Hematopoietic multipotent progenitor cell treated with erythropoietin and hydrocortisone succinate and interleukin-3 and kit ligand, for 17 days (in vitro differentiated cells): Measurements from ENCODE around the gene SH3PXD2A.

Experiments used
- DNase-seq: peaks from one replicate; pipeline ENCODE4 v3.0.0-alpha.2; 2015; ENCODE audit warnings: low spot score

SH3PXD2A gene

DNA sequence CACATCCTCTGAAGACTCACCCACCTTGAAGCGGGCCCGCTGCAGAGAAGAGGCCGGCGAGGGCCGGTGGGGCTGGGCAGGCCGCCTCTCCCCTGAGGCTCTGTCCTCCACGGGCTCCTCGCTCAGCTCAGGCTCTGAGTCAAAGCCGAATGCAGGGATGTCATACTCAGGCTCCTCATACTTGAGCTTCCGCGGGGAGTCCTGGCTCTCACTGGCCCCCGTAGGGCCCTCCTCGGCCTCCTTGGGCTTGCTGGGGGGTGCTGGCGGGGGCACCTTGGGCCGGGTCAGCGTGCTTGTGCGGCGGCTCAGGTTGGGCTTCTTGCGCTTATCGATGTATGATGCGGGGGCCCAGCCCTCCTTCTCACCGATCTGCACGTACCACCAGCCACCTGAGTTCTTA lies 252.0 kb downstream of the SH3PXD2A start:
- DNase-seq = no peak

DNA sequence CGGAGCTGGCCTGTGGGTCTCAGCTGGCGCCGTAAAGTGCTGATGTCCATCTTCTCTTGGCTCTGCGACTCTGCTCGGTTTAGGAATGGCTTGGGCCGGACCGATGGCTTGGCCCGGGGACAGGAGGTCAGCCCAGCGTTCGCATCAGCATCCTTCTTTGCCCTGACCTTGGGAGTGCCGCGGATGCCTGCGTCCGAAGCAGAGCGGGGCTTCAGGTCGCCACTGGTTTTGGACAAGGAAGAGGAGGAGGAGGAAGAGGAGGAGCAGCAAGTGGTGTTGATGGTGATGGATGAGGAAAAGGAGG lies 252.6 kb downstream of the SH3PXD2A start:
- no peak for DNase-seq

DNA sequence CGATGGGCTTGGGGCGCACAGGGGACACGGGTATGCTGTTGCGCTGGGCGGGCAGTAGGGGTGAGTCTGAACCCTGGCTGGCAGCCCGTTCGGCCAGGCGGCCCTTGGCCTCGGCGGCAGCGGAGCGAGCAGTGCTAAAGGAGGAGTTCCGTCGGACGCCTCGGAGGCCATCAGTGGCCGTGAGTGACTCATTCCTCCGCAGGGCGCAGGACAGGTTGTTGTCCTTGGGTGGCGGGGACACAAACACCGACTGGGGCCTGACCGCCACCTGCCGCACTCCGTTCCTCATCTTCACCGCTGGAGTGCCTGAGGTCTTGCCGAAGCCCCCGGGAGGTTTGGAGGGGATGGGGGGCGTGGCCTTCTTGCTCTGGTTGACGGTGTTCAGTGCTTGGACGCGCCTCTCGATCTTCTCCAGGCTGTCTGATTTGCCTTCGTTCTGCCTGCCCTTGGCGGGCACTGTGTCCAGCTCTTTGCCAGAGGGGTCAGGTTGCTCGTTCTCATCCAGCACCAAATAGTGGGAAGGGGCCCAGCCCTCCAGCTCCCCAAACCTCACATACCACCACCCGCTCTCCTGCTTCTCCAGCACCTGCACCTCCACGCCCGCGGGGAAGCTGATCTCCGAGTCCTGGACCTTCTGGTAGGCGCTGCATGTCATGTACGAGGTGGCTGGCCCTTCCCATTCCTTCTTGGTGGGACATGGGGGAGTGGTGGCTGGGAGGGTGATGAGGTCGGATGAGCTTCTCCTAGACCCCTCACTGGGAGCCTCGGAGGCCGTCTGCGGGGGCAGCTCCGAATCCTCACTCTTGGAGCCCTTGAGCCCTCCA lies 253.1 kb downstream of the SH3PXD2A start:
- DNase-seq = no peak

DNA sequence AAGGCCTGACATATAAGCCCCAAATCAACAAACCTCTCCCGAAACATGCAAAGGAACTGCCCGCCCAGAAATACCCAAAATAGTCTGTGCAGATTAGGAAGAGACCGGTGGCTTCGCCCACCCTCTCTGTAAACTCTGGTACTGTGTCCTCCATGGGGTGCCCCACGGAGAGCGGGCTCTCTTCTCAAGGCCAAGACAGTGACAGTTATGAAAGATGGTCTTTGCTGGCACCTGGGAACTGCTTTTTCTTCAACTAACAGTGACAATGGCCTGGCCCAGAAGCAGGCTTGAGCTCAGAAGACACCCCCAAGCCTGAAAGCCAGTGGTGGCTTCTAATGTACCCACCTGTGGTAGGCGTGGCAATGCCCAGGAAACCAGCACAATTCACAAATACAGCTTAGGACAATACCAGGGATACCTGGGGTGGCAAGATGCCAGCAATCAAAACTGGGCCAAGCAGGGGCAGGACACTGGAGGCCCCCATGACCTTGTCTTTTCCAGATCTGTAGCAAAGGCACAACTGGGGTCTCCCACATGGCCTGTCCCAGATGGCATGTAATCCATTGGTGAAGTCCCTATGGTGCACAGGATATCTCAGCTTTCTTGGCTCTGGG lies 254.3 kb downstream of the SH3PXD2A start:
- no peak for DNase-seq

DNA sequence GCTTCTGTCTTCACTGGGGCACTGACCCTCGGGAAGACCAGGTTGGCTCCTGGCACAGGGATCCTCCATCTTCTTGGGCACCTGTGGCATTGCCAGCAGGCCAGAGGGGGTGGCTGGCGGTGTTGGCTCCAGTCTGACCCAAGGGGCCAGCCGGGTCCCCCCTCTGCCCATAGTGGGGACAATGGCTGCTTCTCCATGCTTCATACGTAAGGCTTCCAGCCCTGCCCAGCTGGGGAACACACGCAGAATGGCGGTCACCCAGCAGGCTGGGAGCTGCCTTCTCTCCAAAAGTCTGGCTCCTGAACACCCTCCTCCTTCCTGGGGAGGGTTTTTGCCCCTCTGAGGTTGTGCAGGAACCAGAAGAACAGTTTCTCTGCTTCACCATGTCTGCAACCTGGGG lies 255.1 kb downstream of the SH3PXD2A start:
- DNase-seq = no peak

DNA sequence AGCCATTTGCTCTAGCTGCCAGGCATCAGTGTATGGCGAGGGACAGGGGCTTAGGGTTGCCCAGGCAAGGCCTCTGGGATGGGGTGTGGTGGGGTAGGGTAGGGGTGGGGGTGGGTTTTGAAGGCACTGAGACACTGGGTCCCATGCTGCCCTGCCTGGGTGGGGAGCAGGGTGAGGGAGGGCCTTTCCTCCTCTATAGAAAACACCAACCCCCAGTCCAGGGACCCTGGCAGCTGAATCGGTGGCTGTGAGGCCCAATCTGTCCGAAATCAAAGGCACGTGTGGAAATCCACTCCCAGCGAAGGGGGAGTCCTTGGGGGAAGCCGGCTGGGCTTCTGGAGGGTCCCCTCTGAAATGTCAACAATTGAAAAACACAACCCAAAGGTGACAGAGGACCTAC lies 255.5 kb downstream of the SH3PXD2A start:
- no peak for DNase-seq

DNA sequence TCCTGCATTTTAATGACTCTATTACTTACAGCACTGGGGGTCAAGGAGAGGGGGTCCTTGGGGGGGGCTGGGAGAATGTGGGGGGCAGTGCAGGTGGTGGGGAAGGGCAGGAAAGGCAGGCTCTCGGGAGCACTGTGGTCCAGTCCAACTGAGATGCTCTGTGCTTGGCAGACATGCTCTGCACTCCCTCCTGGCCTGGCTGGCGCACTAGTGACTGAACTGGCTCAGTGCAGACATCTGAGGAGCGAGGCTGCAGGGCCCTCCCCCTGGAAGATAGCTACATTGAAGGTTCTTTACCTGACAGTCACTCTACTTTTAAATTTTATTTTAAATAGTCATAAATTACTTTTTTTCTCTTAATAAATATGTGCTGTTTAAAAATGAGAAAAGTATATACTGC lies 256.2 kb downstream of the SH3PXD2A start:
- no peak for DNase-seq

DNA sequence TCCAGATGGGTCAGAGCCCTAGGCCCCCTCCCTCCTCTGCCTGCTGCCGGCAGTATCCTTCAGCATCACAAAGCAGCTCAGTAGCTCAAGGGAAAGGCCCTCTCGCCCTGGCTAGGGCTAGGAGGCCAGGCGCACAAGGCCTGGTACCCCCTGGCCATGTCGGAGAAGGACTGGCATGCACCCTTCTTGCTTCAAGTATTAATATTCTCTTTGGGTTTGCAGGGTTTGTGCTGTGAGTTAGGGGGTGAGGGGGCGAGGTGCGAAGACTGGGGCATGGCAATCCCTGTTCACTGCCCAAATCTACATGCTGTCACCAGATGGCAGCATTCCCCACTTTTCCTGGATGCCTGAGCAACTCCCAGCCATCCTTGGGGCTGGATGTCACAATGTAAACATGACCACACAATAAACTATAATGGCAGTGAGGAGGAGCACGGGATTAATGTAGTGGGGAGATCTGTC lies 256.7 kb downstream of the SH3PXD2A start:
- peak; percentile 58 for DNase-seq

DNA sequence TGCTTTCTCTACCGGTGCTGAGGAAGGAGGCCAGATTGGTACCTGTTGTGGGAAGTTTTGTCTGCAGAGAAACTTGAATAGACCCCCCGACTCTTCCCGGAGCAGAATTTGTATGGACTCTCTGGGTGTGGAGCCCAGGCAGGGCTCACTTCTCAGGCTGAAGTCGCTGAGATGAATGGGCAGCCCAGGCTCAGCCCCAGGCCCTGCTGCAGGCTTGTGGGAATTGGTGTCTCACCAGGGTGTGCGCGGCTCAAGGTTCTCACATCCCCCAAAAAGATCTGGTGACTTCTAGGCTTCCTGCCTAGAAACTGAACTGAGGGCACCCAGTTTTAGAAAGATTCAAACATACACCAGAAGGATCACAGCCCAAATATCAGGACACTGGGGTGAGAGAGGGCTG lies 258.4 kb downstream of the SH3PXD2A start:
- DNase-seq = no peak

DNA sequence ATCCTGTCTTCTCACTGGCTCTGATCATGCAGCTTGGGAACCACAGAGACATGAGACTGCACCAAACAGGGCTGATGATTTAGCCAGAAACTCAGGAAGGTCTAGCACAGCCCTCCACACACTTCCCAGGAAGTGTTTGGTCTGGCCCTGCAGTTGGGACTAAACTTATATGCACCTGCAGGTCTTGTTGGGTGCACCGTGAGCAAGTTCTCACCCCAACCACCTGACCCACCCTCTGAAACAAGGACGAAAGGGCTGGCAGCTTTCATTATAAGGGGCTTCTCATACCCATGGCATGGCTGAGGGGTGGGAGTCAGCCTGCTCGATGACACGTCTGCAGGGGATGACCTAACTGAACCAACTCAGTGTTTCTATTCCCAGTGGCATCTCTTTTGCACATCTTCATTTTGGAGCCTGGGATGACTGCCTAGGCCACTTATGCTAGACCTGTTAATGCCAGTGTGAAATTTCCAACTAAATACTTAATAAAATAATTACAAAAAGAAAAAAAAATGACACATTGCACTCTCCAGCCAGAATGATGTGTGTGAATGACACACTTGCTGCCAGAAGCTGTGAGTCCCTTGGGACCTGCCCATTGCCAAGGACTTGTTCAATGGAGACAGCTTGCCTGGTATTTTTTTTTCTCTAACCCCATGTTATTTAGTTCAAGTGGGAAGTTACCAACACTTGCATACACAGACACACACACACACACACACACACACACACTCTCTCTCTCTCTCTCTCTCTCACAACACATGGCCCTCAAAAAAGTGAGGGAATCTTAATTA lies 259.2 kb downstream of the SH3PXD2A start:
- no peak for DNase-seq

DNA sequence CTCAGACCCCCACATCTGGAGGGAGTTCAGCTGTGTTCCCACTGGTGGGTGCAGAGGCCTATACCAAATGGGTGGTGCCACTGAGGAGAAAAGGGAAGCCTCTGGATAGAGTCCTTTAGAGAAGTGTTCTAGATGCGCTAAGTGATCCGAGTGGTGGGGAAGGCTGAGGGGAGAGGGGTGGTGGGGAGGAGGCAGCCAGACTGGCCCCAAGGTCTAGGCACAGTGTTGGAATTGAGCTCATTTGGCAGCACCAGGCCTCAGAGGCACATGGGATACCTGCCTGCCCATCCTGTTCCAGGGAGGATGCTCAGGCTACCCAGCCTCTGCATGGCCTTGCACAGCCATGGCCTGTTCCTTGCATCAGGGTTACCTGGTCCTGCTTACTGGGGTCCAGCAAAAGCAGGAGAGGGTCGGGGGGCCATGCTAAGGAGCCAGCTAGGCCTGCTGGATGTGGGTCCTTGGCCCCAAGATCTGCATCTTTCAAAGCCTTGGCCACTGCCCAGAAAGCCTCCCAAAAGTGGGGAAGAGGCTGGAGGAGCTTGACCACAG lies 262.3 kb downstream of the SH3PXD2A start:
- DNase-seq = no peak

DNA sequence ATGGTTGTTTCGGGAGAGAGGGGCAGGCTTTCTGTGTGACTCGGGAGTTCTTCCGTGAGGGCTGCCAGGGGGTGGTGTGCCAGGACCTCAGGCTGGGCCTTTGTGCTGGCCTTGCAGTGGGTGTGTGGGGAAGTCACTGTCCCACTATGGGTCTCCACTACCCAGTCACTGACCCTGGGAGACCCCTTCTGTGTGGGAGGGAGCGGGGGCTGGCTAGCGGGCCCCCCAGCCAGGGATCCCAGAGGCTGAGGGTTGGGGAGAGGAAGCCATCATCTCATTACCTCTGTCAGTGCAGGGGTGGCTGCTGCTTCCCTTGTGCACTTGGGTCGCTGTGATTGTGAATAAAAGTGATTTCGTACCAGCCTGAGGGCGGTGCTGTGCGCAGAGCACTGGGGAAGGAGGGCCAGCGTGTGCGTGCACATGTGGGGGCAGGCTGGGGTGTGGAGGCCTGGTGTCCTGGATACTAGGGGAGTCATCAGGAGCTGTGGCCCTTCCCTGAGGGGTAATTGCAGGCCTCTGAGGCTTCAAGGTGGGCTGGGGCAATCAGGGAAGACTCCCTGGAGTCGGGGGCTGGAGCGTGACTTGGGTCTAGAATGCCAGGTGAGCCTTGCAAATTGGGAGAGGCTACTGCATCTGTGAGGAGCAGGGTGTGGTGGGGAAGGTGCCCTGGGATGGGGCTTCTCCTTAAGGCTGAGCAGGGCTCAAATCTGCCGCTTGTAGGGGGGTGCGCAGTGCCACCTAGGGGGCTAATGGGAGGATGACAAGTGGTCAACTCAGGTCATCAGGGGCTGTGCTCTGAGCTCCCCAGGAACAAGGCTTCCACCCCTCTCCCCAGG lies 263.0 kb downstream of the SH3PXD2A start:
- no peak for DNase-seq

DNA sequence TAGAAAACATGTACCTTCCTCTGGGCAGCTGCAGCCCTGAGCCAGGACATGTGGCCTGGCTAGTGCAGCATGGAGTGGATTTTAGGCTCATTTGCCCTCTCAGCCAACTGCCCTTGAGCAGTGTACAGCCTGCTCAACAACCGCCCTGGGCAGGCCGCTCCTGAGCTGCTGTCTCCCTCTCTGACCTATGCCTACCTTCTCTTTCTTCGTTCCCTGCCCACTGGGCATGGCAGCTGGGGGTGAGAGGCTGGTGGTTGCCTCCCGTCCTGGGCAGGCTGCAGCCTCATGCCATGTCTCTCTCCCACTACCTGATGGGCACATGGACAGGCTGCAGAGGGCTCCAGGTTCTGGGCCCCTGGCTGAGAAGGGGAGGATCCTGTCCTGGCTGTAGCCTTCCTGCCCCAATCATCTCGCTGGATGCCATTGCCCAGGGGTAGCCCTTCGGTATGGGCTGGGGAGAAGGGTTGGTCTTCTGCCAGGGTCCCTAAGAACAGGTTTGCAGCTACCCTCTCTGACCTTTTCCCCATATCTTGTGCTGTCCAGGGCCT lies 264.6 kb downstream of the SH3PXD2A start:
- no peak for DNase-seq

DNA sequence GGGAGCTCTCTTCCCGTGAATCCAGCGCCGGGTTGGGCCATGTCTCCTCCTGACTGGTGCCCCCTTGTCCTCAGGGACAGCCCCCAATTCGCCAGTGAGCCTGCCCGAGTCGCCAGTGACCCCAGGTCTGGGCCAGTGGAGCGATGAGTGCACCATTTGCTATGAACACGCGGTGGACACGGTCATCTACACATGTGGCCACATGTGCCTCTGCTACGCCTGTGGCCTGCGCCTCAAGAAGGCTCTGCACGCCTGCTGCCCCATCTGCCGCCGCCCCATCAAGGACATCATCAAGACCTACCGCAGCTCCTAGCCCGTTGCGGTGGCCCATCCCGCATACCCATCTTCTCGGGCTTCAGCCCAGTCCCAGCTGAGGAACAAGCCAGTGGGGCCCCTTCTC lies 265.3 kb downstream of the SH3PXD2A start:
- no peak for DNase-seq

DNA sequence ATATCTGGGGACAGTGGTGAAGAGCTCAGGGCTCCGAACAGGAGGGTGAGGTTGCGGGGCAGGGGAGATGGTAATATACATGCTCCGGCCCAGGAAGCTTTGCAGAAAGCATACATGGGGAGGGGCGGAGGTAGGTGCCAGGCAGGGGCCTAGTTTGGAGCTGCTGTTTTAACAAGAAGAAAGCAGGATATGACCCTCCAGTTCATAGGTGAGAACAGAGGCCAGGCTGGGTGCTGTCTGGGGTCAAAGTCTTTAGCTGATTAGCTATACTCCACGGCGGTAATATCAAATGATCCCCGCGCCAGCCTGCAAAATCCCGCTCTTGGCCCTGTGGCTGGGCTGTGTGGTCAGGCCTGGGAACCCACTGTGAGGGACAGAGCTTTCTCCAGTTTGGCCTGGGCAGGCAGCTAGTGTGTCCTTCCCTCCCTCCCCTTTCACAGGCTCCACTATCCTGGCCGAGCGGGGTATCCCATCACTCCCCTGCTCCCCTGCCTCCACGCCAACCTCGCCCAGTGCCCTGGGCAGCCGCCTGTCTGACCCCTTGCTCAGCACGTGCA lies 266.2 kb downstream of the SH3PXD2A start:
- DNase-seq = no peak

DNA sequence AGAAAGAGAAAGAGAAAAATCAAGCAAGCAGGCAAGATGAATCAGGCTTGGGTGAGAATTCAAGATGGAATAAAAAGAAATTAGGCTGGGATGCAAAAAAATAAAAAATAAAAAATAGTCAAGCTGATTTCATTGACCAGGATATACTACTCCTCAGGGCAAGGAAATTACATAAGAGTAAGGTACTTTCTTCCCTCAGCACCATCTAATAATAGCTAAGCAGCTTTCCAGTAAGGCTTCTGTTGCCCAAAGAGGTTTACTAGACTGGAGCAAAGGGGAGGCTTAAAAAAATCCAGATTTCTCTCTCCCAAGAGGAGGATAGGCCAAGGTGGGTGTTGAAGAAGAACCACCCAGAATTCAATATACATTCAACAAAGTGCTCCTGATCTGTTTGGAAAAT lies 268.3 kb downstream of the SH3PXD2A start:
- DNase-seq = no peak

DNA sequence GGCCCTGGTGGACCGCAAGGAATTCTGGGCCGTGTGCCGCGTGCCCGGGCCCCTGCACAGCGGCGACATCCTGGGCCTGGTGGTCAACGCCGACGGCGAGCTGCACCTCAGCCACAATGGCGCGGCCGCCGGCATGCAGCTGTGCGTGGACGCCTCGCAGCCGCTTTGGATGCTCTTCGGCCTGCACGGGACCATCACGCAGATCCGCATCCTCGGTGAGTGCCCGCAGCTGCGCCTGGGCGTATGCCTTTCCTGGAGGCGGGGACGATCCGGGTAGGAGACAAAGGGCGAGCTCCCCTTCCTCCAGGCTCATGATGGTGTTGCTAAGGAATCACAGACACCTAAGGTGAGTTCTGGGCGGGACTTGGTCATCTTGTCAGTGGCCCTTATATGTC lies 270.4 kb downstream of the SH3PXD2A start:
- no peak for DNase-seq

DNA sequence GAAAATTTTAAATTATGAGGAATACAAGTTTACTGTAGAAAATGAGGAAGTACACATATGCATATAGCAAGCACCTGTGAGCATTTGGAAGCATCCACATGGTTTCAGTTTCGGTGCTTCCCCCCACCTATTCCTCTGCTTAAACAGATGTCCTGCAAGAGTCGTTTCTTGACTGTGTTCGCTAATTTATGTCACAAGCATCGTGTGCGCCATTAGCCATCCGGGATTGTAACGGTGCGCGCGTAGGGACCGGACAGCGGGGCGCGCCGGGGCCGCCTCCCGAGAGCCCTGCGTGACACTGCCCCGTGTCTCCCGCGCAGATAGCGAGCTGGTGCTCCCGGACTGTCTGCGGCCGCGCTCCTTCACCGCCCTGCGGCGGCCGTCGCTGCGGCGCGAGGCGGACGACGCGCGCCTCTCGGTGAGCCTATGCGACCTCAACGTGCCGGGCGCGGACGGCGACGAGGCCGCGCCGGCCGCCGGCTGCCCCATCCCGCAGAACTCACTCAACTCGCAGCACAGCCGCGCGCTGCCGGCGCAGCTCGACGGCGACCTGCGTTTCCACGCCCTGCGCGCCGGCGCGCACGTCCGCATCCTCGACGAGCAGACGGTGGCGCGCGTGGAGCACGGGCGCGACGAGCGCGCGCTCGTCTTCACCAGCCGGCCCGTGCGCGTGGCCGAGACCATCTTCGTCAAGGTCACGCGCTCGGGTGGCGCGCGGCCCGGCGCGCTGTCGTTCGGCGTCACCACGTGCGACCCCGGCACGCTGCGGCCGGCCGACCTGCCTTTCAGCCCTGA lies 271.0 kb downstream of the SH3PXD2A start:
- DNase-seq = no peak

DNA sequence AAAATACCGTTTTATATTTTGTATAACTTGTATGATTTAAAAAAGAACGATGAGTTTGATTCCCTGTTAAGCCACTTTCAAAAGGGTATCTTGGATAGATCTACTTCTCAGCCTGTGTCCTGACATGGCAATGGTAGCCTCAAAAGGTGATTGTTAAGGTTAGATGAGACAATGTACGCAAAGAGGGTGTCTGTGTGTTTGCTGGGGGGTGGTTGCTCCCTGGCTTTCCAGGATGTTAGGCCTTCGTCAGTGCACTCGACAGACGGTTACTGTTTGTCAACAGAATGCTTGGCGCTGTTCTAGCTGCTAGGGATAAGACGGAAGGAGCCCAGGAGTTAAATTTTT lies 271.5 kb downstream of the SH3PXD2A start:
- DNase-seq = no peak

DNA sequence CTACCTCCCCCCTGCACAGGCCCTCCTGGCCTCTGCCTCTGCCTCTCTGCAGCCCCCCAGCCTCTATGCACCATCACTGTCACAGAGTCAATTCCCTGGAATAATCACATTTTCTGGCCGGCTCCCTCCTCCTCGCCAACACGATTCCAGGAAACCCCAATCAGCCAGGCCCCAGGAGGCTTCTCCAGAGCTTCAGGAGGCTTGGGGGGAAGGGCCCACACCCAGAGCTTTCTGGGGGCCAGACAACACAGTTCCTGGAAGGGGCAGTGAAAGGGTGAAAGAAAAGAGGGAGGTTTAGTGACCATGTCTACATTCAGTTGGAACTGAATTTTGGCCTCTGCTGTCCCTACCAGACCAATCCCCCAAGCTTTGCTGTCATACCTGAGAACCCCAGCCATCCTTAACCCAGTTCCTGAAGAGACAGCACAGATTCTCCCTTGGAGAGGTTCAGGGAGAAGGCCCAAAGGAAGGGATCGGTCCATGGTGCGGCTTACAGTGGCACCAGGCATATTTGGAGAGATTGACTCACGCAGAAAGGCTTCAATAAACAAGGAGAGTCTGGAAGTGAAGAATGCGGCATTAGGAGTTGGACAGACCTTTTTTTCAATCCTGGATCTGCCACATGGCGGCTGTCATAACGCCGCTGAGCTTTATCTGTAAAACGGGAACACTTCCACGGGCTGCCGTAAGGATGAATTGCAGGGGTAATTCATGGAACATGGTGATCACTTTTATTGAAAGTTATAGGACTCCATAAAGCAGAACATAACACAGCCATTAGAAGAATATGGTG lies 272.8 kb downstream of the SH3PXD2A start:
- DNase-seq = no peak
